HepG2 (cell line): Measurements from ENCODE around the gene HEXA. TPM values are rescaled to one million over a fixed set of nuclear protein-coding genes. Genes with fewer than 3 reads are reported as not detected.

Experiments
- IRX3 ChIP-seq: sonication (generic); formaldehyde crosslinking; IDR thresholded peaks from 2 replicates; pipeline ENCODE4 v1.8.1; 2023; ENCODE audit warnings: mild to moderate bottlenecking, low read depth, missing genetic modification reagents, borderline replicate concordance
- LCORL ChIP-seq, 2 experiments: fragments of 450-650 bp in 1 of 2; sonication (generic) in 1 of 2; formaldehyde crosslinking in 1 of 2; IDR thresholded peaks; 2 replicates each; pipeline versions ENCODE4 v1.5.0 to v1.6.1; 2017 to 2020; ENCODE audit warnings: antibody characterized with exemption in 1 of 2, missing genetic modification reagents in 1 of 2
- NRL ChIP-seq: sonication (generic); formaldehyde crosslinking; IDR thresholded peaks from 2 replicates; pipeline ENCODE4 v1.5.0; 2020; ENCODE audit warnings: missing genetic modification reagents, mild to moderate bottlenecking, moderate library complexity, borderline replicate concordance
- PITX1 ChIP-seq: sonication (generic); formaldehyde crosslinking; IDR thresholded peaks from 2 replicates; pipeline ENCODE4 v1.5.1; 2020; ENCODE audit warnings: mild to moderate bottlenecking, missing genetic modification reagents
- POGZ ChIP-seq: sonication (generic); formaldehyde crosslinking; IDR thresholded peaks from 2 replicates; pipeline ENCODE4 v1.4.0; 2020; ENCODE audit warnings: mild to moderate bottlenecking, missing genetic modification reagents
- RNF2 ChIP-seq: fragments of 450-650 bp; conservative IDR thresholded peaks from 2 replicates; pipeline ENCODE4 v1.6.1; 2016; ENCODE audit warnings: low read depth
- SETDB1 ChIP-seq: sonication (generic); formaldehyde crosslinking; IDR thresholded peaks from 2 replicates; pipeline ENCODE4 v1.5.1; 2020; ENCODE audit warnings: missing genetic modification reagents, mild to moderate bottlenecking, borderline replicate concordance
- SRSF1 ChIP-seq: fragments of 200-400 bp; formaldehyde crosslinking; optimal IDR thresholded peaks from 2 replicates; pipeline ENCODE3; 2017; ENCODE audit warnings: mild to moderate bottlenecking, low read depth, low read length, moderate library complexity
- ZFP90 ChIP-seq: sonication (generic); formaldehyde crosslinking; IDR thresholded peaks from 2 replicates; pipeline ENCODE4 v1.8.0; 2022; ENCODE audit warnings: missing genetic modification reagents, mild to moderate bottlenecking, inconsistent platforms, borderline replicate concordance
- ZMYM2 ChIP-seq: sonication (generic); formaldehyde crosslinking; IDR thresholded peaks from 2 replicates; pipeline ENCODE4 v1.8.0; 2022; ENCODE audit warnings: mild to moderate bottlenecking, missing genetic modification reagents
- ZNF253 ChIP-seq: sonication (generic); formaldehyde crosslinking; IDR thresholded peaks from 2 replicates; pipeline ENCODE4 v1.8.0; 2022; ENCODE audit warnings: mild to moderate bottlenecking, missing genetic modification reagents, borderline replicate concordance
- ZNF549 ChIP-seq: sonication (generic); formaldehyde crosslinking; IDR thresholded peaks from 2 replicates; pipeline ENCODE4 v1.5.0; 2020; ENCODE audit warnings: missing genetic modification reagents
- ZNF674 ChIP-seq: sonication (generic); formaldehyde crosslinking; IDR thresholded peaks from 2 replicates; pipeline ENCODE4 v1.5.0; 2020; ENCODE audit warnings: low read depth, mild to moderate bottlenecking, missing genetic modification reagents
- ZNF713 ChIP-seq: sonication (generic); formaldehyde crosslinking; IDR thresholded peaks from 2 replicates; pipeline ENCODE4 v1.4.0; 2020; ENCODE audit warnings: mild to moderate bottlenecking, missing genetic modification reagents
- ZNF883 ChIP-seq: sonication (generic); formaldehyde crosslinking; IDR thresholded peaks from 2 replicates; pipeline ENCODE4 v1.5.1; 2020; ENCODE audit warnings: mild to moderate bottlenecking, missing genetic modification reagents; ENCODE audit errors: not compliant biosample characterization
- polyA plus RNA-seq, 8 experiments: library from polyadenylated mRNA; depleted of rRNA in 3 of 8; stranded (reverse) in 7 of 8; unstranded in 1 of 8; fragments of >200 nt; fragmentation: Illumina TruSeq in 4 of 8; extraction: Trizol in 4 of 8; gene quantifications; 2 replicates each; pipeline versions ENCODE4 v1.2.1 to v1.2.3, GENCODE V29; 2011 to 2016; ENCODE audit warnings: low read depth in 4 of 8, missing spikeins in 1 of 8, mixed read lengths in 1 of 8; ENCODE audit not compliant: insufficient read depth in 1 of 8
- total RNA-seq, 5 experiments: library from RNA; depleted of rRNA; stranded (reverse); fragments of >200 nt; fragmentation: Illumina TruSeq; extraction: Trizol; gene quantifications; 2 replicates each; pipeline ENCODE4 v1.2.3, GENCODE V29; 2016; ENCODE audit warnings: low read depth in 1 of 5
- TF ChIP-seq, protein P1 (sequence below): sonication (generic); formaldehyde crosslinking; IDR thresholded peaks from 2 replicates; pipeline ENCODE4; 2020; ENCODE audit warnings: missing genetic modification reagents, mild to moderate bottlenecking, borderline replicate concordance
- TF ChIP-seq, protein P2 (sequence below): sonication (generic); formaldehyde crosslinking; IDR thresholded peaks from 2 replicates; pipeline ENCODE4 v1.8.0; 2022; ENCODE audit warnings: missing genetic modification reagents, mild to moderate bottlenecking, moderate library complexity, borderline replicate concordance
- TF ChIP-seq, protein P3 (sequence below): sonication (generic); formaldehyde crosslinking; IDR thresholded peaks from 2 replicates; pipeline ENCODE4 v1.4.0; 2020; ENCODE audit warnings: missing genetic modification reagents

The HEXA gene
- total and polyA plus RNA-seq, 2 of the 13 experiments (the other 11 are each of a cell fraction or from before 2014, with no cell fraction given) = 106 to 219 TPM

DNA sequence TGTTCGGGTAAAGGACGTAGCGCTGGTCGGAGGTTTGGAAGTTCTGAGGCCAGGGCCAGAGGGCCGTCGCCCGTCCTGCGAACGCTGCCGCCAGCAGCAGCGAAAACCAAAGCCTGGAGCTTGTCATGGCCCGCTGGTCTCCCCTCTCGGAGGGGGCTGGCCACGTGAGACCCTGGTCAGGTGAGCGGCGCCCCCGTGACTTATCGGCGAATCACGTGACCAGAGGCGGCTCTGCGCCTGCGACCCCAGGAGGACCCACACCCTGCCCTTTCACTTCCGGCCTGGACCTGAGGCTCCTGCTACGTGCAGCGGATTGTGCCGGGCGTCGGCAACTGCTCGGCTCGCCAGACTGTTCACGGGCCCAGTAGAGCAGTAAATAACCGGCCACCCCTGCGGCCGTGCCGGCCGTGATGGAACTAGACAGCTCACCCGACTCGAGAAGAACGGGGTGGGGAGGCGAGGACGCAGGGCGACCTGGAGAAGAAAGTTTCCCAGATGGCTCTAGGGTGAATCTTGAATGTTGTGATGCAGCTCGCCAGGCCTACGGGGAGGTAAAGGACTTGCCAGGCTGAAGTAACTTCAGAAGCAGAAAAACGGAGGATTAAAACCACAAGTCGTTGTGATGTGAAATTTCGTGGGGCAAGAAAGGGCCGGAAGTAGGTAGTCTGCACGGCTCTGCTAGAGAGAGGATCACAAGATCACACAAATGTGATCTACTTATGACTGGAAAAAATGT lies at the start of gene HEXA (continued):
- TF ChIP-seq, protein P1, sequence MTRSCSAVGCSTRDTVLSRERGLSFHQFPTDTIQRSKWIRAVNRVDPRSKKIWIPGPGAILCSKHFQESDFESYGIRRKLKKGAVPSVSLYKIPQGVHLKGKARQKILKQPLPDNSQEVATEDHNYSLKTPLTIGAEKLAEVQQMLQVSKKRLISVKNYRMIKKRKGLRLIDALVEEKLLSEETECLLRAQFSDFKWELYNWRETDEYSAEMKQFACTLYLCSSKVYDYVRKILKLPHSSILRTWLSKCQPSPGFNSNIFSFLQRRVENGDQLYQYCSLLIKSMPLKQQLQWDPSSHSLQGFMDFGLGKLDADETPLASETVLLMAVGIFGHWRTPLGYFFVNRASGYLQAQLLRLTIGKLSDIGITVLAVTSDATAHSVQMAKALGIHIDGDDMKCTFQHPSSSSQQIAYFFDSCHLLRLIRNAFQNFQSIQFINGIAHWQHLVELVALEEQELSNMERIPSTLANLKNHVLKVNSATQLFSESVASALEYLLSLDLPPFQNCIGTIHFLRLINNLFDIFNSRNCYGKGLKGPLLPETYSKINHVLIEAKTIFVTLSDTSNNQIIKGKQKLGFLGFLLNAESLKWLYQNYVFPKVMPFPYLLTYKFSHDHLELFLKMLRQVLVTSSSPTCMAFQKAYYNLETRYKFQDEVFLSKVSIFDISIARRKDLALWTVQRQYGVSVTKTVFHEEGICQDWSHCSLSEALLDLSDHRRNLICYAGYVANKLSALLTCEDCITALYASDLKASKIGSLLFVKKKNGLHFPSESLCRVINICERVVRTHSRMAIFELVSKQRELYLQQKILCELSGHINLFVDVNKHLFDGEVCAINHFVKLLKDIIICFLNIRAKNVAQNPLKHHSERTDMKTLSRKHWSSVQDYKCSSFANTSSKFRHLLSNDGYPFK (CRISPR knock-in tag) = peak; percentile 91
- TF ChIP-seq, protein P2, sequence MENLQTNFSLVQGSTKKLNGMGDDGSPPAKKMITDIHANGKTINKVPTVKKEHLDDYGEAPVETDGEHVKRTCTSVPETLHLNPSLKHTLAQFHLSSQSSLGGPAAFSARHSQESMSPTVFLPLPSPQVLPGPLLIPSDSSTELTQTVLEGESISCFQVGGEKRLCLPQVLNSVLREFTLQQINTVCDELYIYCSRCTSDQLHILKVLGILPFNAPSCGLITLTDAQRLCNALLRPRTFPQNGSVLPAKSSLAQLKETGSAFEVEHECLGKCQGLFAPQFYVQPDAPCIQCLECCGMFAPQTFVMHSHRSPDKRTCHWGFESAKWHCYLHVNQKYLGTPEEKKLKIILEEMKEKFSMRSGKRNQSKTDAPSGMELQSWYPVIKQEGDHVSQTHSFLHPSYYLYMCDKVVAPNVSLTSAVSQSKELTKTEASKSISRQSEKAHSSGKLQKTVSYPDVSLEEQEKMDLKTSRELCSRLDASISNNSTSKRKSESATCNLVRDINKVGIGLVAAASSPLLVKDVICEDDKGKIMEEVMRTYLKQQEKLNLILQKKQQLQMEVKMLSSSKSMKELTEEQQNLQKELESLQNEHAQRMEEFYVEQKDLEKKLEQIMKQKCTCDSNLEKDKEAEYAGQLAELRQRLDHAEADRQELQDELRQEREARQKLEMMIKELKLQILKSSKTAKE (CRISPR knock-in tag) = no peak
- TF ChIP-seq ZFP90 (CRISPR knock-in tag) = peak; percentile 93
- no peak for TF ChIP-seq ZMYM2 (CRISPR knock-in tag)
- TF ChIP-seq ZNF713 (CRISPR knock-in tag) = 0 out of 2 replicates have a peak, but pooled peaks have one; percentile 26
- TF ChIP-seq ZNF253 (CRISPR knock-in tag) = no peak
- no peak for TF ChIP-seq SETDB1
- TF ChIP-seq LCORL (IDR thresholded peaks at IDR 0.05) = peak; percentile 77; the same call in 1 of the 2 replicates
- TF ChIP-seq LCORL (CRISPR knock-in tag; IDR thresholded peaks at IDR 0.05) = peak; percentile 87; the same call in 1 of the 2 replicates
- TF ChIP-seq PITX1 (CRISPR knock-in tag) = 0 out of 2 replicates have a peak, but pooled peaks have one; percentile 83
- TF ChIP-seq IRX3 (CRISPR knock-in tag) = peak; percentile 74; the same call in 1 of the 2 replicates
- peak; percentile 93; the same call in 1 of the 2 replicates for TF ChIP-seq RNF2
- peak; percentile 86 for TF ChIP-seq ZNF883
- TF ChIP-seq, protein P3, sequence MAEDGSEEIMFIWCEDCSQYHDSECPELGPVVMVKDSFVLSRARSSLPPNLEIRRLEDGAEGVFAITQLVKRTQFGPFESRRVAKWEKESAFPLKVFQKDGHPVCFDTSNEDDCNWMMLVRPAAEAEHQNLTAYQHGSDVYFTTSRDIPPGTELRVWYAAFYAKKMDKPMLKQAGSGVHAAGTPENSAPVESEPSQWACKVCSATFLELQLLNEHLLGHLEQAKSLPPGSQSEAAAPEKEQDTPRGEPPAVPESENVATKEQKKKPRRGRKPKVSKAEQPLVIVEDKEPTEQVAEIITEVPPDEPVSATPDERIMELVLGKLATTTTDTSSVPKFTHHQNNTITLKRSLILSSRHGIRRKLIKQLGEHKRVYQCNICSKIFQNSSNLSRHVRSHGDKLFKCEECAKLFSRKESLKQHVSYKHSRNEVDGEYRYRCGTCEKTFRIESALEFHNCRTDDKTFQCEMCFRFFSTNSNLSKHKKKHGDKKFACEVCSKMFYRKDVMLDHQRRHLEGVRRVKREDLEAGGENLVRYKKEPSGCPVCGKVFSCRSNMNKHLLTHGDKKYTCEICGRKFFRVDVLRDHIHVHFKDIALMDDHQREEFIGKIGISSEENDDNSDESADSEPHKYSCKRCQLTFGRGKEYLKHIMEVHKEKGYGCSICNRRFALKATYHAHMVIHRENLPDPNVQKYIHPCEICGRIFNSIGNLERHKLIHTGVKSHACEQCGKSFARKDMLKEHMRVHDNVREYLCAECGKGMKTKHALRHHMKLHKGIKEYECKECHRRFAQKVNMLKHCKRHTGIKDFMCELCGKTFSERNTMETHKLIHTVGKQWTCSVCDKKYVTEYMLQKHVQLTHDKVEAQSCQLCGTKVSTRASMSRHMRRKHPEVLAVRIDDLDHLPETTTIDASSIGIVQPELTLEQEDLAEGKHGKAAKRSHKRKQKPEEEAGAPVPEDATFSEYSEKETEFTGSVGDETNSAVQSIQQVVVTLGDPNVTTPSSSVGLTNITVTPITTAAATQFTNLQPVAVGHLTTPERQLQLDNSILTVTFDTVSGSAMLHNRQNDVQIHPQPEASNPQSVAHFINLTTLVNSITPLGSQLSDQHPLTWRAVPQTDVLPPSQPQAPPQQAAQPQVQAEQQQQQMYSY (CRISPR knock-in tag) = peak; percentile 93
- TF ChIP-seq ZNF549 (CRISPR knock-in tag) = no peak
- TF ChIP-seq NRL (CRISPR knock-in tag) = peak; percentile 95
- no peak for TF ChIP-seq ZNF674
- TF ChIP-seq POGZ (CRISPR knock-in tag) = peak; percentile 96
- peak; percentile 91 for TF ChIP-seq SRSF1
